Measurements from ENCODE around the gene ZBED1. TPM values are rescaled to one million over a fixed set of nuclear protein-coding genes. Genes with fewer than 3 reads are reported as not detected.

Gene ZBED1
- polyA plus RNA-seq, 1 donor (not counting 4 experiments of a cell fraction or from before 2014, with no cell fraction given) = 9.0 TPM

DNA sequence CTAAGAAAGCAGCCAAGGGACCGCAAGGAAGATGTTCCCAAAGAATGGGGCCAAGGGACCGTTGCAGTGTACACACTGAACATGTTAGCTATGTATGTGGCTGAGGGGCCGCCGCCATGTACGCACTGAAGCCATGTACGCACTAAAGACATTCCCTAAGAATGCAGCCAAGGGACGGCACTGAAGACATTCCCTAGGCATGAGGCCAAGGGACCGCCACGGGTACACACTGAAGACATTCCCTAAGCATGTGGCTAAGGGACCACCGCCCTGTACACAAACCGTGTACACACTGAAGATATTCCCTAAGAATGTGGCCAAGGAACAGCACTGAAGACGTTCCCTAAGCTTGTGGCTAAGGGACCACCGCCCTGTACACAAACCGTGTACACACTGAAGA, 54.0 kb downstream of the ZBED1 start:
- dilution Hi-C loops (cut with MboI; ENCODE audit: extremely low pct_ligation_motif_present, low sequenced_read_pairs) = no loop called here
- no peak for DNase-seq (ENCODE audit: low read depth, low spot score)
- Histone ChIP-seq H3K4me1 (ENCODE audit: control insufficient read depth, extremely low read depth, insufficient read depth, low read length) (no peaks in the 10 kb centered on the region), H3K9ac (ENCODE audit: control insufficient read depth, extremely low read depth, insufficient read depth, low read length) (no peak overlapping the region), H2AFZ (ENCODE audit: control insufficient read depth, low read length) (no peak overlapping the region), H3K27me3 (ENCODE audit: control insufficient read depth, extremely low read depth, insufficient read depth, low read length) (no peaks in the 10 kb centered on the region), H3K79me2 (ENCODE audit: control insufficient read depth, insufficient read depth, low read length) (peaks cover 19% of the 10 kb centered on the region), H3K9me1 (ENCODE audit: control insufficient read depth, extremely low read depth, insufficient read depth, low read length) (no peaks in the 10 kb centered on the region), H3K36me3 (ENCODE audit: control insufficient read depth in 2 of 2, extremely low read depth in 1 of 2, insufficient read depth in 2 of 2, low read length in 2 of 2) (peaks cover 0 to 6% of the 10 kb centered on the region in 2 experiments), H3K4me3 (ENCODE audit: control insufficient read depth in 2 of 3, extremely low read depth in 1 of 3, insufficient read depth in 2 of 3, low read depth in 1 of 3, low read length in 3 of 3) (no peak overlapping the region), H3K4me2 (ENCODE audit: control insufficient read depth, extremely low read depth, insufficient read depth, low read depth, low read length) (no peak overlapping the region), H4K20me1 (ENCODE audit: control insufficient read depth, extremely low read depth, insufficient read depth, low read length) (peaks cover 4% of the 10 kb centered on the region), H3K9me3 (ENCODE audit: control insufficient read depth, low read depth, low read length) (peaks cover 2% of the 10 kb centered on the region), H3K27ac (ENCODE audit: control insufficient read depth, insufficient read depth, low read length) (no peak overlapping the region)
- TF ChIP-seq, protein P1, sequence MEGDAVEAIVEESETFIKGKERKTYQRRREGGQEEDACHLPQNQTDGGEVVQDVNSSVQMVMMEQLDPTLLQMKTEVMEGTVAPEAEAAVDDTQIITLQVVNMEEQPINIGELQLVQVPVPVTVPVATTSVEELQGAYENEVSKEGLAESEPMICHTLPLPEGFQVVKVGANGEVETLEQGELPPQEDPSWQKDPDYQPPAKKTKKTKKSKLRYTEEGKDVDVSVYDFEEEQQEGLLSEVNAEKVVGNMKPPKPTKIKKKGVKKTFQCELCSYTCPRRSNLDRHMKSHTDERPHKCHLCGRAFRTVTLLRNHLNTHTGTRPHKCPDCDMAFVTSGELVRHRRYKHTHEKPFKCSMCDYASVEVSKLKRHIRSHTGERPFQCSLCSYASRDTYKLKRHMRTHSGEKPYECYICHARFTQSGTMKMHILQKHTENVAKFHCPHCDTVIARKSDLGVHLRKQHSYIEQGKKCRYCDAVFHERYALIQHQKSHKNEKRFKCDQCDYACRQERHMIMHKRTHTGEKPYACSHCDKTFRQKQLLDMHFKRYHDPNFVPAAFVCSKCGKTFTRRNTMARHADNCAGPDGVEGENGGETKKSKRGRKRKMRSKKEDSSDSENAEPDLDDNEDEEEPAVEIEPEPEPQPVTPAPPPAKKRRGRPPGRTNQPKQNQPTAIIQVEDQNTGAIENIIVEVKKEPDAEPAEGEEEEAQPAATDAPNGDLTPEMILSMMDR (optimal IDR thresholded peaks at IDR 0.05 in 1 of 3, IDR thresholded peaks at IDR 0.05 in 1 of 3, conservative IDR thresholded peaks at IDR 0.05 in 1 of 3; ENCODE audit: extremely low read depth in 1 of 3, insufficient read depth in 2 of 3, low read length in 3 of 3) = no peak
- TF ChIP-seq EZH2 (IDR thresholded peaks at IDR 0.05; ENCODE audit: low read length) = no peak
- no peak for FAIRE-seq

DNA sequence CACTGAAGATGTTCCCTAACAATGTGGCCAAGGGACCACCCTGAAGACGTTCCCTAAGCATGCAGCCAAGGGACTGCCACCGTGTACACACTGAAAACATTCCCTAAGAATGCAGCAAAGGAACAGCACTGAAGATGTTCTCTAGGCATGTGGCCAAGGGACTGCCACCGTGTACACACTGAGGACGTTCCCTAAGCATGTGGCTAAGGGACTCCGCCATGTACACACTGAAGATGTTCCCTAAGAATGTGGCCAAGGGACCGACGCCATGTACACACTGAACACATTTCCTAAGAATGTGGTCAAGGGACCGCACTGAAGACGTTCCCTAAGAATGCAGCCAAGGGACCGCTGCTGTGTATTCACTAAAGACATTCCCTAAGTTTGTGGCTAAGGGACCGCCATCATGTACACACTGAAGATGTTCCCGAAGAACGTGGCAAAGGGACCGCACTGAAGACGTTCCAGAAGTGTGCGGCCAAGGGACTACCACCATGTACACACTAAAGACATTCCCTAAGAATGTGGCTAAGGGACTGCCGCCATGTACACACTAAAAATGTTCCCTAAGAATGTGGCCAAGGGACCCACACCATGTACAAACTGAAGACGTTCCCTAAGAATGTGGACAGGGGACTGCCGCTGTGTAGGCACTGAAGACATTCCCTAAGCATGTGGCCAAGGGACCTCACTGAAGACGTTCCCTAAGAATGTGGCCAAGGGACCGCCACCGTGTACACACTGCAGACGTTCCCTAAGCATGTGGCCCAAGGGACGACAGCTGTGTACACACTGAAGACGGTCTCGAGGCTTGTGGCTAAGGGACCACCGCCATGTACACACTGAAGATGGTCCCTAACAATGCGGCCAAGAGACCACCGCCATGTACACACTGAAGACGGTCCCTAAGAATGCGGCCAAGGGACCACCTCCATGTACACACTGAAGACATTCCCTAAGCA, 54.8 kb downstream of the ZBED1 start:
- Histone ChIP-seq H3K4me3 (ENCODE audit: control insufficient read depth in 2 of 3, extremely low read depth in 1 of 3, insufficient read depth in 2 of 3, low read depth in 1 of 3, low read length in 3 of 3) (no peak overlapping the region), H3K27me3 (ENCODE audit: control insufficient read depth, extremely low read depth, insufficient read depth, low read length) (no peaks in the 10 kb centered on the region), H3K9me1 (ENCODE audit: control insufficient read depth, extremely low read depth, insufficient read depth, low read length) (no peaks in the 10 kb centered on the region), H3K4me1 (ENCODE audit: control insufficient read depth, extremely low read depth, insufficient read depth, low read length) (no peaks in the 10 kb centered on the region), H3K4me2 (ENCODE audit: control insufficient read depth, extremely low read depth, insufficient read depth, low read depth, low read length) (no peak overlapping the region), H3K9ac (ENCODE audit: control insufficient read depth, extremely low read depth, insufficient read depth, low read length) (no peak overlapping the region), H4K20me1 (ENCODE audit: control insufficient read depth, extremely low read depth, insufficient read depth, low read length) (peaks cover 4% of the 10 kb centered on the region), H3K36me3 (ENCODE audit: control insufficient read depth in 2 of 2, extremely low read depth in 1 of 2, insufficient read depth in 2 of 2, low read length in 2 of 2) (peaks cover 2 to 6% of the 10 kb centered on the region in 2 experiments), H3K9me3 (ENCODE audit: control insufficient read depth, low read depth, low read length) (peaks cover 2% of the 10 kb centered on the region), H3K27ac (ENCODE audit: control insufficient read depth, insufficient read depth, low read length) (no peak overlapping the region), H3K79me2 (ENCODE audit: control insufficient read depth, insufficient read depth, low read length) (peaks cover 17% of the 10 kb centered on the region), H2AFZ (ENCODE audit: control insufficient read depth, low read length) (no peak overlapping the region)
- TF ChIP-seq, protein P1 (optimal IDR thresholded peaks at IDR 0.05 in 1 of 3, IDR thresholded peaks at IDR 0.05 in 1 of 3, conservative IDR thresholded peaks at IDR 0.05 in 1 of 3; ENCODE audit: extremely low read depth in 1 of 3, insufficient read depth in 2 of 3, low read length in 3 of 3) = no peak
- TF ChIP-seq EZH2 (IDR thresholded peaks at IDR 0.05; ENCODE audit: low read length) = no peak
- DNase-seq (ENCODE audit: low read depth, low spot score) (no peak), FAIRE-seq (no peak)
- dilution Hi-C loops (cut with MboI; ENCODE audit: extremely low pct_ligation_motif_present, low sequenced_read_pairs) = no loop called here

All from keratinocyte (primary cell).